OCI-LY7 (cell line): ENCODE data around the gene MRPS27. TPM values are rescaled to one million over a fixed set of nuclear protein-coding genes. Genes with fewer than 3 reads are reported as not detected.

Source experiments
- BruUV-seq: library from RNA; stranded (reverse); fragments of 400-500 nt; replicated peaks from 2 replicates; lab custom pipeline; 2021; lab: Mats Ljungman, UMichigan
- CTCF ChIA-PET: fragments of 300-600 bp; sonication (Branson Sonifier 250); formaldehyde crosslinking; loops from one replicate; lab custom pipeline; 2022; ENCODE audit warnings: antibody characterized with exemption; ENCODE audit not compliant: unreplicated experiment; lab: Charles Lee
- POLR2A ChIA-PET: fragments of 300-600 bp; sonication (Branson Sonifier 250); formaldehyde crosslinking; loops from one replicate; lab custom pipeline; 2022; ENCODE audit warnings: antibody characterized with exemption; lab: Charles Lee
- DNase-seq: peaks from one replicate; pipeline ENCODE4 v3.0.0-alpha.2; 2015; ENCODE audit warnings: low spot score
- H2AFZ ChIP-seq: fragments of 200-600 bp; sonication (generic), shearing (Covaris generic); 2 replicates; pipeline ENCODE4 v1.6.1; 2014; ENCODE audit warnings: mild to moderate bottlenecking, antibody characterized with exemption, low read length, moderate library complexity
- H3K27ac ChIP-seq: fragments of 200-600 bp; sonication (generic); 2 replicates; pipeline ENCODE4 v1.5.1; 2014; ENCODE audit warnings: mixed run types, low read depth, mild to moderate bottlenecking, moderate library complexity, low read length, inconsistent platforms; ENCODE audit not compliant: poor library complexity, severe bottlenecking
- H3K36me3 ChIP-seq: fragments of 200-600 bp; sonication (generic); 2 replicates; pipeline ENCODE4 v1.6.1; 2014; ENCODE audit warnings: mild to moderate bottlenecking, antibody characterized with exemption, low read length, moderate library complexity, mixed read lengths; ENCODE audit not compliant: insufficient read depth
- H3K4me1 ChIP-seq: fragments of 200-600 bp; sonication (generic); 2 replicates; pipeline ENCODE4 v1.5.1; 2014; ENCODE audit warnings: mild to moderate bottlenecking, low read length; ENCODE audit not compliant: insufficient read depth, poor library complexity, severe bottlenecking
- H3K4me2 ChIP-seq: fragments of 200-600 bp; sonication (generic); 2 replicates; pipeline ENCODE4 v1.6.1; 2014; ENCODE audit warnings: mild to moderate bottlenecking, low read length
- H3K4me3 ChIP-seq: fragments of 200-600 bp; sonication (generic); 2 replicates; pipeline ENCODE4 v1.5.1; 2014; ENCODE audit warnings: mild to moderate bottlenecking, low read depth, low read length; ENCODE audit not compliant: poor library complexity, severe bottlenecking
- H3K79me2 ChIP-seq: fragments of 200-600 bp; sonication (generic); 2 replicates; pipeline ENCODE4 v1.6.1; 2016; ENCODE audit warnings: low read depth, mild to moderate bottlenecking, low read length, moderate library complexity, mixed read lengths; ENCODE audit not compliant: insufficient read depth
- H3K9me2 ChIP-seq: fragments of 200-600 bp; sonication (generic); 2 replicates; pipeline ENCODE4 v1.6.1; 2016; ENCODE audit warnings: mild to moderate bottlenecking, low read length, mixed read lengths; ENCODE audit not compliant: insufficient read depth
- H3K9me3 ChIP-seq: fragments of 200-600 bp; sonication (generic); 2 replicates; pipeline ENCODE4 v1.6.1; 2014; ENCODE audit warnings: mild to moderate bottlenecking, mixed run types, low read length, mixed read lengths
- H4K20me1 ChIP-seq: fragments of 200-600 bp; sonication (generic); 2 replicates; pipeline ENCODE4 v1.6.1; 2014; ENCODE audit warnings: mild to moderate bottlenecking, antibody characterized with exemption, low read length, moderate library complexity, mixed read lengths; ENCODE audit not compliant: insufficient read depth
- CTCF ChIP-seq: fragments of 200-600 bp; sonication (generic); conservative IDR thresholded peaks from 2 replicates; pipeline ENCODE4 v1.5.1; 2014; ENCODE audit warnings: mild to moderate bottlenecking, antibody characterized with exemption, low read length, moderate library complexity, mixed read lengths
- EZH2phosphoT487 ChIP-seq: fragments of 200-600 bp; sonication (generic); IDR thresholded peaks from 2 replicates; pipeline ENCODE4 v1.6.1; 2018; ENCODE audit warnings: low read depth, borderline replicate concordance, mild to moderate bottlenecking, mixed run types, antibody characterized with exemption, low read length, moderate library complexity, mixed read lengths
- intact Hi-C: fragments of 100-400 bp; cut with micrococcal nuclease; formaldehyde crosslinking; loops from one replicate; pipeline ENCODE4 v1.10.0; 2022; ENCODE audit not compliant: unreplicated experiment
- total RNA-seq, 2 experiments: library from RNA; depleted of rRNA in 1 of 2; stranded (reverse); fragments of >200 nt in 1 of 2; shearing (Covaris generic) in 1 of 2; gene quantifications; 2 replicates each; pipeline ENCODE4 v1.2.3, GENCODE V29; 2014 to 2022

The MRPS27 gene
- total RNA-seq, 2 experiments from 2014 or later: 62.6 to 70.9 TPM

DNA sequence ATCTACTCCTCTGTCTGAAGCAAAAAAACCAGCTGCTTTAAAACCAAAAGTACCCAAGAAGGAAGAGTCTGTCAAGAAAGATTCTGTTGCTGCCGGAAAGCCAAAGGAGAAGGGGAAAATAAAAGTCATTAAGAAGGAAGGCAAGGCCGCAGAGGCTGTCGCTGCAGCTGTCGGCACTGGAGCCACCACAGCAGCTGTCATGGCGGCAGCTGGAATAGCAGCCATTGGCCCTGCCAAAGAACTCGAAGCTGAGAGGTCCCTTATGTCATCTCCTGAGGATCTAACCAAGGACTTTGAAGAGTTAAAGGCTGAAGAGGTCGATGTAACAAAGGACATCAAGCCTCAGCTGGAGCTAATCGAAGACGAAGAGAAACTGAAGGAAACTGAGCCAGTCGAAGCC lies 124.5 kb downstream of the MRPS27 start:
- ChIA-PET POLR2A (no interaction called here), CTCF (no interaction called here)
- Histone ChIP-seq H3K79me2 (no peaks in the 10 kb centered on the region), H3K9me2 (no peaks in the 10 kb centered on the region), H3K4me2 (no peak overlapping the region), H4K20me1 (no peaks in the 10 kb centered on the region), H3K9me3 (no peaks in the 10 kb centered on the region), H3K4me3 (no peak overlapping the region), H3K4me1 (peaks cover 8% of the 10 kb centered on the region), H3K27ac (no peak overlapping the region), H3K36me3 (no peaks in the 10 kb centered on the region), H2AFZ (no peak overlapping the region)
- no peak for DNase-seq
- BruUV-seq: no TSS peak
- intact Hi-C loops: loop anchor here (5.0 kb wide), 1 partner anchor 52 kb away; no protein-coding TSS in a partner anchor
- TF ChIP-seq EZH2phosphoT487: no peak
- no peak for TF ChIP-seq CTCF

- Histone ChIP-seq H3K4me3 (no peak overlapping the region), H4K20me1 (no peaks in the 10 kb centered on the region), H3K9me2 (no peaks in the 10 kb centered on the region), H3K27ac (no peak overlapping the region), H3K79me2 (no peaks in the 10 kb centered on the region), H3K4me2 (no peak overlapping the region), H3K4me1 (peaks cover 8% of the 10 kb centered on the region), H3K36me3 (no peaks in the 10 kb centered on the region), H2AFZ (no peak overlapping the region), H3K9me3 (no peaks in the 10 kb centered on the region)
- TF ChIP-seq CTCF (no peak), EZH2phosphoT487 (no peak)
- no TSS peak for BruUV-seq
- intact Hi-C loops: loop anchor here (5.0 kb wide), 1 partner anchor 52 kb away; no protein-coding TSS in a partner anchor
- no peak for DNase-seq
- POLR2A ChIA-PET: no interaction called here
- CTCF ChIA-PET: no interaction called here
These were observed 125.2 kb downstream of the MRPS27 start for GRCh38 chr5:72194846-72195245.

DNA sequence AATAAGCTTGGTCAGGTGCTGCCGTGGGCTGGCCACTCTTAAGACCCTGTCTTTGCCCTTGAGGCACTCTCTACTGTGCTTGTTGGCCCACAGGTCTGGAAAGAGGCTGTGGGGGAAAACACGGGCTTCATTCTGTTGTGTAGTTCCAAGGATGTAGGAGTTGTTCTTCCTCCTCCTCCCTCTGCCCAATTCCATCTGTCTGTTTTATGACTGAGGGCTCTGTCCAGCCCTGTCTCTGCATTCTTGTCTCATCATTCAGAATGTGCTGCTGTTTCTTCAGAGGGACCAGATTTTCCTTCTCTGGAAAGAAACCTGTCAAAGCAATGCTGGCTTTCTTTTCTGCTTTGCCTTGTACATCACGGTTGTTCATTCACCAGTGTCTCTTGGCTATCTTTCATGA lies 128.6 kb downstream of the MRPS27 start:
- Histone ChIP-seq H3K27ac (no peak overlapping the region), H3K9me3 (no peaks in the 10 kb centered on the region), H4K20me1 (no peaks in the 10 kb centered on the region), H3K4me1 (peaks cover 8% of the 10 kb centered on the region), H2AFZ (no peak overlapping the region), H3K4me2 (no peak overlapping the region), H3K36me3 (no peaks in the 10 kb centered on the region), H3K4me3 (no peak overlapping the region), H3K79me2 (no peaks in the 10 kb centered on the region), H3K9me2 (no peaks in the 10 kb centered on the region)
- intact Hi-C loops: no loop called here
- TF ChIP-seq EZH2phosphoT487: no peak
- no peak for TF ChIP-seq CTCF
- no peak for DNase-seq
- CTCF ChIA-PET: no interaction called here
- no TSS peak for BruUV-seq
- POLR2A ChIA-PET: interaction anchor here (1.1 kb wide), 1 partner anchor 26 kb away, joined by 3 read pairs; no protein-coding TSS in a partner anchor
